ENCODE results near the gene NCBP2.

NCBP2 gene

GRCh38 chr3:196936288-196936687 lies 6.0 kb downstream of the NCBP2 start:
- Histone ChIP-seq H3K4me1 (ENCODE audit: insufficient read depth, low read length) (peaks cover 25% of the 10 kb centered on the region), H2AFZ (ENCODE audit: low read depth, low read length) (no peak overlapping the region)
- no peak for TF ChIP-seq CTCF (IDR thresholded peaks at IDR 0.05; ENCODE audit: borderline replicate concordance, extremely low read depth, low read length, poor library complexity, severe bottlenecking)
- no peak for TF ChIP-seq EZH2 (IDR thresholded peaks at IDR 0.05; ENCODE audit: borderline replicate concordance, low read depth, low read length, severe bottlenecking)

DNA sequence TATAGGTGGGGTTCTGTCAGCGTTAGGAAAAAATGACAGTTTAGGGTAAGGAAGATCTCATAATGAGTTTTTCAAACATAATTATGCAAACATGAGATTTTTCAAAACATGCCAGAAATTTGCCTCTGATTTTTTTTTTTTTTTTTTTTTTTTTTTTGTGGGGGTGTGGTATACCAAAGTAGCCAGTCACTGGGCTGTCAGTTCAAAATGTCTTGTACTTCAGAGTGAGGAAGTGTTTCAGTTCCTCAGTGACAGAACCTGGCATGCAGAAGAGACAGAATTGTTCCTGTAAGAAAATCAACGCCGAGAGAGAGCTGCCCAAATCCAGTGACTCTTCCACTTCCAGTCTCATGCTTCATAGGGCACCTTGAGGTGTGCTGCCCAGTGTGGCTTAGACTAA lies 9.7 kb downstream of the NCBP2 start:
- no peaks in the 10 kb centered on the region for H3K9me3 ChIP-seq (ENCODE audit: insufficient read depth, low read length, severe bottlenecking)
- H3K27me3 ChIP-seq (ENCODE audit: insufficient read depth, low read length, poor library complexity): no peaks in the 10 kb centered on the region
- DNase-seq (no peak), ATAC-seq (ENCODE audit: insufficient read depth, low read depth) (no peak)
- H3K79me2 ChIP-seq (ENCODE audit: insufficient read depth, low read length): peaks cover 10% of the 10 kb centered on the region; the same call in 1 of the 2 replicates
- no peak overlapping the region for H3K4me3 ChIP-seq (ENCODE audit: low read depth in 1 of 2, low read length in 2 of 2)
- no peak overlapping the region for H3K27ac ChIP-seq (ENCODE audit: low read length)
- H4K20me1 ChIP-seq (ENCODE audit: insufficient read depth, low read length): peaks cover 6% of the 10 kb centered on the region; the same call in 1 of the 2 replicates
- no peak overlapping the region for H2AFZ ChIP-seq (ENCODE audit: low read depth, low read length)
- peaks cover 89% of the 10 kb centered on the region for H3K36me3 ChIP-seq (ENCODE audit: insufficient read depth, low read length)
- H3K9ac ChIP-seq (ENCODE audit: low read depth, low read length): no peak overlapping the region
- H3K4me2 ChIP-seq (ENCODE audit: insufficient read depth, low read length): no peak overlapping the region
- H3K4me1 ChIP-seq (ENCODE audit: insufficient read depth, low read length): no peaks in the 10 kb centered on the region
- TF ChIP-seq CTCF (IDR thresholded peaks at IDR 0.05; ENCODE audit: borderline replicate concordance, extremely low read depth, low read length, poor library complexity, severe bottlenecking) (no peak), EZH2 (IDR thresholded peaks at IDR 0.05; ENCODE audit: borderline replicate concordance, low read depth, low read length, severe bottlenecking) (no peak)

More at GRCh38 chr3:196936288-196936687, 6.0 kb downstream of the NCBP2 start:
- Histone ChIP-seq H3K4me2 (ENCODE audit: insufficient read depth, low read length) (no peak overlapping the region), H3K9ac (ENCODE audit: low read depth, low read length) (no peak overlapping the region), H3K4me3 (ENCODE audit: low read depth in 1 of 2, low read length in 2 of 2) (no peak overlapping the region), H3K27me3 (ENCODE audit: insufficient read depth, low read length, poor library complexity) (no peaks in the 10 kb centered on the region), H3K36me3 (ENCODE audit: insufficient read depth, low read length) (peaks cover 91% of the 10 kb centered on the region), H3K27ac (ENCODE audit: low read length) (no peak overlapping the region), H3K9me3 (ENCODE audit: insufficient read depth, low read length, severe bottlenecking) (no peaks in the 10 kb centered on the region), H4K20me1 (ENCODE audit: insufficient read depth, low read length) (peaks cover 26% of the 10 kb centered on the region; the same call in 1 of the 2 replicates), H3K79me2 (ENCODE audit: insufficient read depth, low read length) (peaks cover 45% of the 10 kb centered on the region)
- no peak for DNase-seq
- ATAC-seq (ENCODE audit: insufficient read depth, low read depth): no peak

GRCh38 chr3:196931828-196932587 lies 10.3 kb downstream of the NCBP2 start:
- DNase-seq (no peak), ATAC-seq (ENCODE audit: insufficient read depth, low read depth) (no peak)
- no peak overlapping the region for H3K4me2 ChIP-seq (ENCODE audit: insufficient read depth, low read length)
- H3K27ac ChIP-seq (ENCODE audit: low read length): no peak overlapping the region
- no peaks in the 10 kb centered on the region for H3K4me1 ChIP-seq (ENCODE audit: insufficient read depth, low read length)
- no peaks in the 10 kb centered on the region for H3K9me3 ChIP-seq (ENCODE audit: insufficient read depth, low read length, severe bottlenecking)
- TF ChIP-seq EZH2 (IDR thresholded peaks at IDR 0.05; ENCODE audit: borderline replicate concordance, low read depth, low read length, severe bottlenecking) (no peak), CTCF (IDR thresholded peaks at IDR 0.05; ENCODE audit: borderline replicate concordance, extremely low read depth, low read length, poor library complexity, severe bottlenecking) (no peak)
- peaks cover 4% of the 10 kb centered on the region; the same call in 1 of the 2 replicates for H3K79me2 ChIP-seq (ENCODE audit: insufficient read depth, low read length)
- no peak overlapping the region for H3K9ac ChIP-seq (ENCODE audit: low read depth, low read length)
- no peak overlapping the region for H3K4me3 ChIP-seq (ENCODE audit: low read depth in 1 of 2, low read length in 2 of 2)
- no peak overlapping the region for H2AFZ ChIP-seq (ENCODE audit: low read depth, low read length)
- H3K27me3 ChIP-seq (ENCODE audit: insufficient read depth, low read length, poor library complexity): no peaks in the 10 kb centered on the region
- peaks cover 3% of the 10 kb centered on the region; the same call in 1 of the 2 replicates for H4K20me1 ChIP-seq (ENCODE audit: insufficient read depth, low read length)
- peaks cover 84% of the 10 kb centered on the region for H3K36me3 ChIP-seq (ENCODE audit: insufficient read depth, low read length)
